ENCODE data around the gene GLT8D1. TPM values are rescaled to one million over a fixed set of nuclear protein-coding genes. Genes with fewer than 3 reads are reported as not detected.

The GLT8D1 gene
- total and polyA plus RNA-seq, 9 of the 15 experiments (the other 6 are each of a cell fraction or from before 2014, with no cell fraction given), result 14.1 to 65.9 (median 33.7) TPM

DNA sequence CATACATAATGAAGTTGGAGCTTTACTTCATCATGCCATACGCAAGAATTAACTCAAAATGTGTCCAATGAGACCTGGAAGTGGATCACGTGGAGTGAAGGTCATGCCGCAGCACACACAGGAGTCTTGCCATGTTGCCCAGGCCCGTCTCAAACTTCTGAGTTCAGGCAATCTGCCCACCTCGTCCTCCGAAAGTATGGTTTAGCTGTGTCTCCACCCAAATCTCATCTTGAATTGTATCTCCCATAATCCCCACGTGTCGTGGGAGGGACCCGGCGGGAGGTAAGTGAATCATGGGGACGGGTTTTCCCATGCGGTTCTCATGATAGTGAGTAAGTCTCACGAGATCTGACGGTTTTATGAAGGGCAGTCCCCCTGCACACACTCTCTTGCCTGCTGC is 26.0 kb upstream of the GLT8D1 start:
- Histone ChIP-seq H3K4me1 (replicated peaks in 1 of 2; ENCODE audit: control insufficient read depth in 2 of 2, insufficient read depth in 2 of 2, low read length in 2 of 2) (no peaks in the 10 kb centered on the region), H3K9ac (ENCODE audit: insufficient read depth in 1 of 2, low read depth in 2 of 2, low read length in 2 of 2) (no peak overlapping the region), H3K36me3 (ENCODE audit: control insufficient read depth, insufficient read depth, low read length) (peaks cover 31% of the 10 kb centered on the region; the same call in 2 of the 3 replicates), H3K4me3 (no peak overlapping the region), H3K9me1 (ENCODE audit: control insufficient read depth, insufficient read depth, low read length) (no peaks in the 10 kb centered on the region), H3K27ac (ENCODE audit: extremely low read depth, low read depth, low read length) (no peak overlapping the region), H4K20me1 (replicated peaks; ENCODE audit: control insufficient read depth, insufficient read depth, low read length) (no peaks in the 10 kb centered on the region), H3K4me2 (ENCODE audit: insufficient read depth, low read length) (no peak overlapping the region), H3K27me3 (ENCODE audit: control insufficient read depth in 2 of 2, insufficient read depth in 2 of 2, low read length in 2 of 2) (no peaks in the 10 kb centered on the region), H3K9me3 (replicated peaks; ENCODE audit: control insufficient read depth, insufficient read depth, low read depth, low read length) (no peaks in the 10 kb centered on the region; the same call in none of the 2 replicates), H3K79me2 (ENCODE audit: control insufficient read depth, insufficient read depth, low read length) (no peaks in the 10 kb centered on the region), H2AFZ (ENCODE audit: low read depth, low read length) (no peak overlapping the region)
- POLR2A ChIA-PET, result no interaction called here
- no peak for DNase-seq (ENCODE audit: extremely low read depth in 1 of 4, low spot score in 3 of 4)
- intact Hi-C loops (cut with micrococcal nuclease) (no loop called here), in situ Hi-C loops (cut with MboI) (no loop called here)
- CTCF ChIA-PET (ENCODE audit: low intra/inter-chr PET ratio), result no interaction called here
- TF ChIP-seq ELK1 (CRISPR knock-in tag; IDR thresholded peaks at IDR 0.05) (no peak), TCF7L2 (IDR thresholded peaks at IDR 0.05; ENCODE audit: low read depth, low read length) (no peak), DPF2 (IDR thresholded peaks at IDR 0.05) (no peak), BRD4 (IDR thresholded peaks at IDR 0.05) (no peak), PCBP1 (IDR thresholded peaks at IDR 0.05; ENCODE audit: low read depth, low read length, poor library complexity, severe bottlenecking) (no peak), SMAD1 (IDR thresholded peaks at IDR 0.05; ENCODE audit: low read depth, low read length, partially characterized antibody) (no peak), KLF10 (CRISPR knock-in tag; IDR thresholded peaks at IDR 0.05) (no peak), ZNF23 (CRISPR knock-in tag; IDR thresholded peaks at IDR 0.05) (no peak), ZNF311 (CRISPR knock-in tag; IDR thresholded peaks at IDR 0.05) (no peak), PRMT5 (CRISPR knock-in tag; IDR thresholded peaks at IDR 0.05) (no peak), POLR2G (IDR thresholded peaks at IDR 0.05; ENCODE audit: low read depth, low read length) (no peak), EP400 (IDR thresholded peaks at IDR 0.05) (no peak), ATF2 (CRISPR knock-in tag; IDR thresholded peaks at IDR 0.05) (no peak), ZNF511 (CRISPR knock-in tag; IDR thresholded peaks at IDR 0.05) (no peak), SRSF3 (IDR thresholded peaks at IDR 0.05; ENCODE audit: insufficient read depth, low read length) (no peak), TCF3 (CRISPR knock-in tag; IDR thresholded peaks at IDR 0.05) (no peak), PTRF (tag; IDR thresholded peaks at IDR 0.05) (no peak), TAF7 (tag; IDR thresholded peaks at IDR 0.05) (no peak), GABPA (tag; conservative IDR thresholded peaks at IDR 0.05; ENCODE audit: low read depth) (no peak)
- TF ChIP-seq, protein P1, sequence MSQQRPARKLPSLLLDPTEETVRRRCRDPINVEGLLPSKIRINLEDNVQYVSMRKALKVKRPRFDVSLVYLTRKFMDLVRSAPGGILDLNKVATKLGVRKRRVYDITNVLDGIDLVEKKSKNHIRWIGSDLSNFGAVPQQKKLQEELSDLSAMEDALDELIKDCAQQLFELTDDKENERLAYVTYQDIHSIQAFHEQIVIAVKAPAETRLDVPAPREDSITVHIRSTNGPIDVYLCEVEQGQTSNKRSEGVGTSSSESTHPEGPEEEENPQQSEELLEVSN (IDR thresholded peaks at IDR 0.05; ENCODE audit: borderline replicate concordance in 1 of 2, extremely low read depth in 1 of 2, insufficient read depth in 1 of 2, insufficient read length in 1 of 2, low read depth in 1 of 2, low read length in 1 of 2, poor library complexity in 1 of 2, severe bottlenecking in 1 of 2), result no peak
- no peak for FAIRE-seq
- no TSS peak for BruUV-seq (replicated peaks)
- WGBS (ENCODE audit: insufficient coverage, low coverage, missing lambda C conversion rate), result 97% methylated on average over 9 of the region's 14 CpGs
- ATAC-seq, result no peak
